ENCODE results near the gene CD3D.

GRCh38 chr11:118370774-118371173 lies 28.3 kb upstream of the CD3D start:
- TF ChIP-seq POLR2A (IDR thresholded peaks at IDR 0.05): no peak
- TF ChIP-seq CTCF (IDR thresholded peaks at IDR 0.05): no peak
